Muscle of arm (tissue), 12 donors: ENCODE data around the gene TICRR. TPM values are rescaled to one million over a fixed set of nuclear protein-coding genes. Genes with fewer than 3 reads are reported as not detected.

Experiments used
- DNase-seq: peaks from one replicate; pipeline ENCODE4 v3.0.0-alpha.2; 2013
- polyA plus RNA-seq, 12 donors: library from polyadenylated mRNA; unstranded; fragments of 120-200 nt; gene quantifications; one replicate each; pipeline ENCODE4 v1.2.1, GENCODE V29; 2013; ENCODE audit not compliant: insufficient read length in 12 of 12

TICRR gene
- polyA plus RNA-seq, 12 donors, result 2.6 to 9.6 (median 4.9) TPM; not detected in 1

- no peak for DNase-seq
Measured at GRCh38 chr15:89672221-89673164, 97.2 kb downstream of the TICRR start.

- DNase-seq, result no peak
Measured at GRCh38 chr15:89673165-89673512, 97.9 kb downstream of the TICRR start.

- no peak for DNase-seq
Measured at GRCh38 chr15:89674526-89674925, 99.3 kb downstream of the TICRR start.

- no peak for DNase-seq
Measured at GRCh38 chr15:89675606-89676005, 100.3 kb downstream of the TICRR start.

- DNase-seq, result no peak
Measured at GRCh38 chr15:89677381-89677780, 102.1 kb downstream of the TICRR start.

Other genes with a start within 250 kb of the TICRR start
- gene POLG, start 240.6 kb upstream of the TICRR start, polyA plus RNA-seq, result 10 to 100 TPM in 11 of 12 donors, not detected in 1; 31.0 to 44.6 (median 37.2) TPM
- gene RHCG, start 78.9 kb upstream of the TICRR start, polyA plus RNA-seq, result 1 to 10 TPM in 1 of 12 donors, under 1 TPM in 2, not detected in 9; 0.45 to 3.2 (median 0.80) TPM
- gene KIF7, start 80.0 kb downstream of the TICRR start, polyA plus RNA-seq, result 10 to 100 TPM in 1 of 12 donors, 1 to 10 TPM in 10, not detected in 1; 4.2 to 11.1 (median 5.6) TPM
- under 1 TPM in 9 of 12 donors, not detected in 3; 0.08 to 0.80 (median 0.41) TPM for gene PLIN1, start 103.9 kb downstream of the TICRR start, polyA plus RNA-seq
- gene PEX11A, start 115.3 kb downstream of the TICRR start, polyA plus RNA-seq, result 1 to 10 TPM in 10 of 12 donors, not detected in 2; 4.4 to 7.9 (median 6.1) TPM
- gene WDR93, start 115.3 kb downstream of the TICRR start, polyA plus RNA-seq, result under 1 TPM in 8 of 12 donors, not detected in 4; 0.12 to 0.39 (median 0.23) TPM
- gene MESP1, start 175.8 kb downstream of the TICRR start, polyA plus RNA-seq, result 1 to 10 TPM in 3 of 12 donors, under 1 TPM in 4, not detected in 5; 0.23 to 1.5 (median 0.97) TPM
- gene MESP2, start 200.9 kb downstream of the TICRR start, polyA plus RNA-seq, result 1 to 10 TPM in 1 of 12 donors, under 1 TPM in 7, not detected in 4; 0.11 to 1.0 (median 0.40) TPM
- 100 to 1,000 TPM in 1 of 12 donors, 10 to 100 TPM in 2, 1 to 10 TPM in 8, not detected in 1; 5.5 to 136 (median 7.3) TPM for gene ANPEP, start 239.4 kb downstream of the TICRR start, polyA plus RNA-seq